Measurements from ENCODE around the gene ZNF598.

Gene ZNF598

GRCh38 chr16:1983544-1984346, 25.9 kb downstream of the ZNF598 start, which contains the start of gene GFER:
GFER (plus strand) TSS chr16:1984193; CDS start chr16:1984219, 26 bp downstream.
- intact Hi-C loops (cut with DNase I), result no loop called here
- peak; percentile 63 to 95 (median 88) for DNase-seq

DNA sequence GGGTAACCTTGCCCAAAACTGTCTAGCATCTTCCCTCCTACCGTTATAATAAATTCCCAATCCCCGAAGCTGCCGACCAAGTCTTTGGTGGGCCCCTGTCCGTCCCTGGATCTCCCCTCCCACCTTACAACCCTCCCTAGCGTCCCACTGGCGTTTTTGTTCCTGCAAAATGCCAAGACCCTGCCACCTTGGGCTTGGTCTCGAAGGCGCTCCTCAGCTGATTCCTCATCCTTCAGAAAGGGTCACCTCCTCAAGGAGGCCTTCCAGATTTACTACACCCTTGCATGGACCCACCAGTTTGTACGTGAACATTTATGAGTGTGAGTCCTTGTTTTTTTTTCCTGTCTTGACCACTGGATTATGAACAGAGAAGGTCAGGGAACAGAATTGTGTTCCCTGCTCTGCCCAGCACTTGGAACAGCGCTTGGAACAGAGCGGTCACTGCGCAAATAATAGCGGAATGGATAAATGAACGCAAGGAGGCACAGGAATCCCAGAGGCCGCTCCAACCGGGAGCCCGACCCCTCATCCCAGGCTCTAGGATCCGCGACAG, 26.6 kb downstream of the ZNF598 start:
- intact Hi-C loops (cut with DNase I), result no loop called here
- no peak for DNase-seq

DNA sequence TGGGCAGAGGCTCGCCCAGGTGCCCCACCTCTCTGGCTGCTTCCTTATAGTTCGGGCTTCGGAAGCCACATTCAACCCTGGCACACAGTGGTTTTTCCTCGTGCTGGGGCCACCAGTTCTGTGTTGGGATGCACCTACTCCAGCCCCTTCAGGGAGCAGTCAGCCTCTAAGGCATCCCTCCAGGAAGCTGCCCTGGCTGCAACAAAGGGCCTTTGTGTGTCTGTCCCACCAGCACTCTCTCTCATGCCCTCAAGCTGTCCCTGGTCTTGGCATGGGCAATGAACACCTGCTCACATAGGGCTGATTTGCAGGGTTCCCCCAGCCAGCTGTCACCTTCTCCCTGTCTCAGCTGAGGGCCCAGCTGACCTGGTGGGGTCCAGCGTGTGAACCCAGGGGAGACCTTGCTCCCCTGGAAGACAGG, 27.6 kb downstream of the ZNF598 start:
- intact Hi-C loops (cut with DNase I), result no loop called here
- DNase-seq, result peak in 22 of 42 donors; percentile 7 to 71 (median 50)

DNA sequence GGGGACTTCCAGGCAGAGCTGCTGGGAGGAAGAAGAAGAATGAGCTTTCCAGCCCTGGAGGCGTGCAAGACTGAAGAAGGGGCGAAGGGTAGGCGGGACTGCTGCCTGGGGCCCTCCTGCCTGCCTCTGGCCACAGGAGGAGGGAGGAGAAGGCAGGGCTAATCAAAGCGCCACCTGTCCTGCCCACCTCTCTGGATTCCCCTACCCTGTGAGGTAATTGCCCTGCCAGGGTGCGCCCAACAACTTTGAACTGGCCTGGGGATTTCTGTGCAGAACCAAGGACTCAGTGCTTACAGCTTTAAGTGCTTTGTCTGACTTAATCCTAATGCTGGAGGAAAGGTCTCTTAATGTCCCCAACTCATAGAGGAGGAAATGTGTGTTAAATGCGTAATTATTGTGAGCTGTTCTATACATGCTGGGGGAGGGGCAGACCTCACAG, 28.2 kb downstream of the ZNF598 start, which contains the start of gene NOXO1:
NOXO1 (minus strand) TSS at position 72 of the 439 bp plus-strand sequence. CDS start 290 bp downstream, outside the sequence.
- intact Hi-C loops (cut with DNase I), result no loop called here
- no peak for DNase-seq

- intact Hi-C loops (cut with DNase I), result no loop called here
Measured at GRCh38 chr16:1980770-1981087, 28.9 kb downstream of the ZNF598 start.

GRCh38 chr16:1980030-1980769, 29.4 kb downstream of the ZNF598 start:
- intact Hi-C loops (cut with DNase I), result no loop called here
- DNase-seq, result peak in 1 of 42 donors; percentile 47

More at GRCh38 chr16:1980770-1981087, 28.9 kb downstream of the ZNF598 start:
- DNase-seq, result no peak

DNA sequence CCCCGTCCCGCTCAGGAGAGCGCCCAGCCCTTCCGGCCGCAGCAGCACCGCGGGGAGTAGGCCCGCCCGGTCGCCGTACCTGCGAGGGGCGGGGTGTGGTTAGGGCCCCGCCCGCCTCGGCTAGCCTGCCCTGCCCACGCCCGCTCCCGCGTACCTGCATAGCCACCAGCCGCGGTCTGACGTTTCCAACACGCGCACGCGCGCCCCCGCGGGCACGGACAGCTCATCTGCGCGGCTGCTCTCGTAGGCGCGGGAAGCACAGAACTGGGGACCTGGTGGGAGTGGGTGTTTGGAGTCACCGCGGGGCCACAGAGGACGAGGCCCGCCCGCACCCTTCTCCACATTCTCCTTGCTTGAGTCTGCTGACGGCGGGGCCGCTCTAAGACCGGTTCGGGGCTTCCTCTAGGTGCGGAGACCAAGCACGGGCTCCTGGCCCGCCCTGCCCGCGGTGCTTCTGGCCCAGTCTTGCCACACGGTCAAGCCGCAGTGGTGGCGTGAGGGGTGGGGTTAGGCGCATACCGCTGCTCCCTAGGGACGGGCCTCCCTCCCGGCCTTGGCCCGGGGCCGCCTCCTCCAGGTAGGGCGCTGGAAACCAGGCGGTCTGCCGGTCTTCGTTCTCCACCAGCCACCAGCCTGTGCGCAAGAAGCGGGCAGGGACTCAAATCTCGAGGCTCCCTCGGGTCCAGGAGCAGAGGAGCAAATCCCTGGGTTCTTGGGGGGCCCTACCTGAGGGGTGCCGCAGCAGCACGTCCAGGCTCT, 30.2 kb downstream of the ZNF598 start:
- peak in 36 of 42 donors; percentile 41 to 87 (median 69) for DNase-seq

GRCh38 chr16:1978476-1979120, 31.0 kb downstream of the ZNF598 start:
- no peak for DNase-seq
- intact Hi-C loops (cut with DNase I), result no loop called here

More for the DNA sequence above, 30.2 kb downstream of the ZNF598 start:
- intact Hi-C loops (cut with DNase I), result no loop called here

DNA sequence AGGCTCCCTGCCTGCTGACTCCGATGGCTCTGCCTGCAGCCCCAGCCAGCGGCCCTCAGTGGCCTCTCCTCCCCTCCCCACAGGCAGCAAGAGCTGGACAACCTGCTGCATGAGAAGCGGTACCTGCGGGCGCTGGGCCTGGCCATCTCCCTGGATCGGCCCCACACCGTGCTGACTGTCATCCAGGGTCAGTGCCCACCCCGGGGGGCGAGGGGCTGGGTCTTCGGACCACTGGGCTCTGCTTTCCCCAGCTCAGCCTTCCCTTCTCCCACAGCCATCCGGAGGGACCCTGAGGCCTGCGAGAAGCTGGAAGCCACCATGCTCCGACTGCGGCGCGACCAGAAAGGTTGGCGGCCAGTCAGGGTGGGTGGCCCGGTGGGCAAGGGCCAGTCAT, 31.7 kb downstream of the ZNF598 start:
- intact Hi-C loops (cut with DNase I), result no loop called here

DNA sequence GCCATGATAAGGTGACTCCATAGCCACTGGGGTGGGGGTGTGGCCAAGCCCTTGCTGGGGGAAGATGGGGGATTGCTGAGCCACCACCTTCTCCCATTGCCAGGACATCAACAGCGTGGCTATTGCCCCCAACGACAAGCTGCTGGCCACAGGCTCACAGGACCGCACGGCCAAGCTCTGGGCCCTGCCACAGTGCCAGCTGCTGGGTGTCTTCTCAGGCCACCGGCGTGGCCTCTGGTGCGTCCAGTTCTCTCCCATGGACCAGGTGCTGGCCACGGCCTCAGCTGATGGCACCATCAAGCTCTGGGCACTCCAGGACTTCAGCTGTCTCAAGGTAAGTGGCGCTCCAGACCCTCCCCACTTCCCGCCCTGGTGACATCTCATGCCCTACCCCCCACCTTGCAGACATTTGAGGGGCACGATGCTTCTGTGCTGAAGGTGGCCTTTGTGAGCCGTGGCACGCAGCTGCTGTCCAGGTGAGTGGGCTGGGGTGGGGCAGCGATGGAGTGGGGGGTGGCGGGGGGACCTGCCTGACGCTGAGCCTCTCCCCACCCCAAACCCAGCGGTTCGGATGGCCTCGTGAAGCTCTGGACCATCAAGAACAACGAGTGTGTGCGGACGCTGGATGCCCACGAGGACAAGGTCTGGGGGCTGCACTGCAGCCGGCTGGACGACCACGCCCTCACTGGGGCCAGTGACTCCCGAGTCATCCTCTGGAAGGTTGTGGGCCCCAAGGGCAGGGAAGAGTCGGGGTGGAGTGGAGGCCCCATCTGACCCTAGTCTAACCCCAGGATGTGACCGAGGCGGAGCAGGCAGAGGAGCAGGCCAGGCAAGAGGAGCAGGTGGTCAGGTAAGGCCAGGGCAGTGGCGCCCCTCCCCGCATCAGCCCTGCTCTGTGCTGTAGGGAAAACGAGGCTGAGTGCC, 32.4 kb downstream of the ZNF598 start:
- intact Hi-C loops (cut with DNase I), result no loop called here
- DNase-seq, result no peak

More for the DNA sequence above, 31.7 kb downstream of the ZNF598 start:
- DNase-seq, result no peak

DNA sequence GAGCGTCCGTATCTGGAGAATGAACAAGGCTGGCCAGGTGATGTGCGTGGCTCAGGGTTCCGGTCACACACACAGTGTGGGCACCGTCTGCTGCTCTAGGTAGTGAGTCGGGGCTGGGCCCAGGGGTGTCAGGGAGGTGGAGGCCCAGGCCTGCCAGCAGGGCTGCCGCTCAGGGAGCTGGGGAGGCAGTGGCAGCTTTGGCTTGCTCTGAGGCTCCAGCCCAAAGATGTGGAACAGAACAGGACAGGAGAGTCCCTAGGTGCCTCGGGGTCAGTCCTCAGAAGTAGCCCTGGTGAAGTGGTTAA, 33.5 kb downstream of the ZNF598 start:
- DNase-seq, result no peak
- intact Hi-C loops (cut with DNase I), result no loop called here

DNA sequence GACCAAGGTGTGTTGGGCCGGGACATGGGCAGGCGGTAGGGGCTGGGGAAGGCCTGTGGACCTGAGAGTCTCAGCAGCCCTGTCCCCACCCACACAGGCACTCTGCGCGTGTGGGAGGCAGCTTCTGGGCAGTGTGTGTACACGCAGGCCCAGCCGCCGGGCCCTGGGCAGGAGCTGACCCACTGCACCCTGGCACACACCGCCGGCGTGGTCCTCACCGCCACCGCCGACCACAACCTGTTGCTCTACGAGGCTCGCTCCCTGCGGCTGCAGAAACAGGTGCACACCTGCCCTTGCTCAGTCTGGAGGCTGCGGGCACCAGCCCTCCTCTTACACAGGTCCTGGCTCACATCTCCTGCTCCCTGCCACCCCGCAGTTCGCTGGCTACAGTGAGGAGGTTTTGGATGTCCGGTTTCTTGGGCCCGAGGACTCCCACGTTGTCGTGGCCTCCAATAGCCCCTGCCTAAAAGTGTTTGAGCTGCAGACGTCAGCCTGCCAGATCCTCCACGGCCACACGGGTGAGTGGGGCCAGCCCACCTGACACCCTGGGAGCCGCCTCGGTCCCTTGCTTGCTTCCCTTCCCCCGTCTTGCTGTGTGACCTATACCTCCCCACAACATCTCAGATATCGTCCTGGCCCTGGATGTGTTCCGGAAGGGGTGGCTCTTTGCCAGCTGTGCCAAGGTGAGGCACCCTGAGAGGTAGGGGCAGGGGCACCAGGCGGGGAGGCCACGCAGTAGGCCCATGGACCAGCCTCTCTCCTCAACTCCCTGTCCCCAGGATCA, 34.0 kb downstream of the ZNF598 start:
- no peak for DNase-seq
- intact Hi-C loops (cut with DNase I), result no loop called here

DNA sequence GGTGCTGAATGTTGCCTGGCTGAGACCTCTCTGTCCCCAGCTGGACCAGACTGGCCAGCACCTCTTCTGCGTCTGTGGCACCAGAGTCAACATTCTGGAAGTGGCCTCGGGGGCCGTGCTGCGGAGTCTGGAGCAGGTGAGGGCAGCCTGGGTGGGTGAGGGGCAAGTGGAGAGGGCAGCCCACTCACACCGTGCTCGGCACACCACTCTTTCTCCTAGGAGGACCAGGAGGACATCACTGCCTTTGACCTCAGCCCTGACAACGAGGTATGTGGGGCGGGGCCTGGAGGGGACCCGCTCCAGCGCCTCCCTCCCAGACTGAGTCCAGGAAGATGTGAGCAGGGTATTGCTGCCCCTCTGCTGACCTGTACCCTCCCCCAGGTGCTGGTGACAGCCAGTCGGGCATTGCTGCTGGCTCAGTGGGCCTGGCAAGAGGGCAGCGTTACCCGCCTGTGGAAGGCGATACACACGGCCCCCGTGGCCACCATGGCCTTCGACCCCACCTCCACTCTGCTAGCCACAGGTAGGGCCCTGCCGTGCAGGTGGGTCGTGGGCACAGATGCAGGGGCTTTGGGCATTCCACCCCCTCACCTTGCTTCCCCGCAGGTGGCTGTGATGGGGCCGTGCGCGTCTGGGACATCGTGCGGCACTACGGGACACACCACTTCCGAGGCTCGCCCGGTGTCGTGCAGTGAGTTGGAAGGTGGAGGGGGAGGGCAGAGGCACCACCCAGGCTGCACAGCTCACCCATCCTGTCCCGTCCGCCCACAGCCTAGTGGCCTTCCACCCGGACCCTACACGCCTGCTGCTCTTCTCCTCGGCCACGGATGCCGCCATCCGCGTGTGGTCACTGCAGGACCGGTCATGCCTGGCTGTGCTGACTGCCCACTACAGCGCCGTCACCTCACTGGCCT, 35.2 kb downstream of the ZNF598 start:
- DNase-seq, result no peak
- intact Hi-C loops (cut with DNase I), result no loop called here

GRCh38 chr16:1973461-1974156, 36.0 kb downstream of the ZNF598 start:
- intact Hi-C loops (cut with DNase I), result no loop called here
- DNase-seq, result no peak

DNA sequence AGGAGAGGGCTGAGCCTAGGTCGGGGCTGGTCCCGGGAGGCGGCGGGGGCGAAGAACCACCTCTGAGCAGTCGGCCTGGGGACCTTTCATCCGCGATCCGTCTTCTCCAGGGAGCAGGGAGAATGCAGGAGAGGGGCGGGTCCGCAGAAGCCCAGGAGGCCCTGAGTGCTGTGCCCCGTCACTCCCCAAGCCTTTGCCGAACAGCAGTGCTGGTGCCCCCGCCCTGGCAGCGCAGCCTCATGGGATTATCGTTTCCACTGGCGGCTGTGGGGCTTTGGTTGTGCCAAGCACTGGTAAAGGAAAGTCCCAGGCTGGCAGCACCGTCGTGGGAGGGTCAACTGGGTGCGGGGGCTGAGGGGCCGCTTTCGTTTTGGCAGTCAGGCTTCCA, 37.1 kb downstream of the ZNF598 start:
- intact Hi-C loops (cut with DNase I), result no loop called here
- peak in 5 of 42 donors; percentile 34 to 46 (median 43) for DNase-seq
